IMR-90 (cell line): ENCODE results near the gene ZYG11A. TPM values are rescaled to one million over a fixed set of nuclear protein-coding genes. Genes with fewer than 3 reads are reported as not detected.

ENCODE experiments used
- ATAC-seq: fragments of 200-7000 bp; cut with Tn5 transposase; 2 replicates; pipeline ENCODE4 v1.9.1; 2020; ENCODE audit warnings: low read depth, mild to moderate bottlenecking, moderate library complexity
- BruUV-seq: library from RNA; stranded (reverse); fragments of 400-500 nt; replicated peaks from 2 replicates; lab custom pipeline; 2021; lab: Mats Ljungman, UMichigan
- CTCF ChIA-PET: fragments of 300-600 bp; formaldehyde crosslinking; extraction: SDS; loops from one replicate; lab custom pipeline; 2021; ENCODE audit warnings: antibody characterized with exemption; lab: Yijun Ruan, JAX
- POLR2A ChIA-PET: fragments of 300-600 bp; sonication (Branson Sonifier 250); formaldehyde crosslinking; loops from one replicate; lab custom pipeline; 2022; ENCODE audit warnings: antibody characterized with exemption; ENCODE audit not compliant: unreplicated experiment; lab: Charles Lee
- DNase-seq: peaks from one replicate; pipeline ENCODE4 v3.0.0; 2013
- H2AFZ ChIP-seq: replicated peaks from 2 replicates; pipeline ENCODE3; 2013; ENCODE audit warnings: low read length, mild to moderate bottlenecking; ENCODE audit not compliant: poor library complexity
- H2AK5ac ChIP-seq: 2 replicates; pipeline ENCODE4 v1.6.1; 2013; ENCODE audit warnings: low read depth, low read length, inconsistent platforms
- H2AK9ac ChIP-seq: replicated peaks from 2 replicates; pipeline ENCODE3; 2013; ENCODE audit warnings: mild to moderate bottlenecking, low read depth, low read length, moderate library complexity; ENCODE audit not compliant: poor library complexity
- H2BK120ac ChIP-seq: 2 replicates; pipeline ENCODE4 v1.6.1; 2013; ENCODE audit warnings: low read depth, low read length, inconsistent platforms
- H2BK15ac ChIP-seq: 3 replicates; pipeline ENCODE4 v1.6.1; 2013; ENCODE audit warnings: low read depth, low read length, inconsistent platforms
- H2BK20ac ChIP-seq: 2 replicates; pipeline ENCODE4 v1.6.1; 2013; ENCODE audit warnings: low read depth, mild to moderate bottlenecking, inconsistent platforms, low read length, moderate library complexity
- H2BK5ac ChIP-seq: 2 replicates; pipeline ENCODE4 v1.6.1; 2013; ENCODE audit warnings: mild to moderate bottlenecking, low read depth, low read length, inconsistent platforms; ENCODE audit not compliant: poor library complexity, severe bottlenecking
- H3K14ac ChIP-seq: replicated peaks from 2 replicates; pipeline ENCODE4 v1.6.1; 2013; ENCODE audit warnings: low read depth, low read length, inconsistent platforms
- H3K18ac ChIP-seq: 2 replicates; pipeline ENCODE4 v1.6.1; 2013; ENCODE audit warnings: low read depth, low read length, control low read depth
- H3K23ac ChIP-seq: 2 replicates; pipeline ENCODE4 v1.6.1; 2013; ENCODE audit warnings: low read depth, low read length, inconsistent platforms
- H3K27ac ChIP-seq: 2 replicates; pipeline ENCODE4 v1.5.1; 2013; ENCODE audit warnings: mild to moderate bottlenecking, control low read depth, low read length; ENCODE audit not compliant: insufficient read depth
- H3K27me3 ChIP-seq: 2 replicates; pipeline ENCODE4 v1.6.1; 2013; ENCODE audit warnings: low read length; ENCODE audit not compliant: control insufficient read depth, insufficient read depth
- H3K36me3 ChIP-seq: 2 replicates; pipeline ENCODE4 v1.6.1; 2013; ENCODE audit warnings: low read length, mixed read lengths; ENCODE audit not compliant: control insufficient read depth, insufficient read depth
- H3K4ac ChIP-seq: 2 replicates; pipeline ENCODE4 v1.6.1; 2013; ENCODE audit warnings: low read depth, low read length, inconsistent platforms
- H3K4me1 ChIP-seq: 2 replicates; pipeline ENCODE4 v1.6.1; 2013; ENCODE audit warnings: low read length, mixed read lengths; ENCODE audit not compliant: control insufficient read depth, insufficient read depth
- H3K4me2 ChIP-seq: 2 replicates; pipeline ENCODE4 v1.6.1; 2013; ENCODE audit warnings: low read depth, mild to moderate bottlenecking, control low read depth, low read length, moderate library complexity
- H3K4me3 ChIP-seq: 2 replicates; pipeline ENCODE4 v1.5.1; 2013; ENCODE audit warnings: low read depth, mild to moderate bottlenecking, control low read depth, low read length, moderate library complexity; ENCODE audit not compliant: insufficient read depth
- H3K56ac ChIP-seq: 2 replicates; pipeline ENCODE4 v1.6.1; 2013; ENCODE audit warnings: low read length, inconsistent platforms; ENCODE audit not compliant: insufficient read depth; ENCODE audit errors: extremely low read depth
- H3K79me1 ChIP-seq, 2 experiments: 2 replicates each; pipeline ENCODE4 v1.6.1; 2013; ENCODE audit warnings: low read length in 2 of 2, inconsistent platforms in 1 of 2, low read depth in 1 of 2
- H3K9ac ChIP-seq: 2 replicates; pipeline ENCODE4 v1.6.1; 2013; ENCODE audit warnings: low read depth, low read length, control low read depth
- H3K9me1 ChIP-seq: 2 replicates; pipeline ENCODE4 v1.6.1; 2013; ENCODE audit warnings: low read length, inconsistent platforms; ENCODE audit not compliant: insufficient read depth
- H3K9me3 ChIP-seq: 2 replicates; pipeline ENCODE4 v1.6.1; 2013; ENCODE audit warnings: low read length; ENCODE audit not compliant: control insufficient read depth, insufficient read depth
- H4K20me1 ChIP-seq: 2 replicates; pipeline ENCODE4 v1.6.1; 2013; ENCODE audit warnings: low read length, inconsistent platforms; ENCODE audit not compliant: insufficient read depth
- H4K5ac ChIP-seq: 2 replicates; pipeline ENCODE4 v1.6.1; 2013; ENCODE audit warnings: mild to moderate bottlenecking, low read depth, low read length, control low read depth
- H4K8ac ChIP-seq, 2 experiments: 2 replicates each; pipeline ENCODE4 v1.6.1; 2013; ENCODE audit warnings: low read depth in 2 of 2, low read length in 2 of 2, control low read depth in 1 of 2, inconsistent platforms in 1 of 2
- H4K91ac ChIP-seq: 2 replicates; pipeline ENCODE4 v1.6.1; 2013; ENCODE audit warnings: low read depth, low read length, inconsistent platforms; ENCODE audit not compliant: insufficient read depth
- CEBPB ChIP-seq: IDR thresholded peaks from 2 replicates; pipeline ENCODE4 v1.6.1; 2012; ENCODE audit warnings: low read depth, low read length, improper control_type of control experiment
- CHD1 ChIP-seq: IDR thresholded peaks from 2 replicates; pipeline ENCODE4 v1.6.1; 2012; ENCODE audit warnings: low read depth, low read length, improper control_type of control experiment
- CTCF ChIP-seq: conservative IDR thresholded peaks from 2 replicates; pipeline ENCODE4 v1.5.1; 2012; ENCODE audit warnings: mild to moderate bottlenecking, low read depth, low read length, improper control_type of control experiment
- ELK1 ChIP-seq: fragments of 150-350 bp; IDR thresholded peaks from 2 replicates; pipeline ENCODE4 v1.6.1; 2016; ENCODE audit warnings: low read depth, mild to moderate bottlenecking, low read length, moderate library complexity, borderline replicate concordance
- FOS ChIP-seq: fragments of 150-350 bp; IDR thresholded peaks from 2 replicates; pipeline ENCODE4 v1.6.1; 2016; ENCODE audit warnings: low read depth, low read length
- MAFK ChIP-seq: IDR thresholded peaks from 2 replicates; pipeline ENCODE4 v1.6.1; 2012; ENCODE audit warnings: low read depth, low read length, improper control_type of control experiment
- MAZ ChIP-seq: IDR thresholded peaks from 2 replicates; pipeline ENCODE4 v1.6.1; 2012; ENCODE audit warnings: low read depth, mild to moderate bottlenecking, low read length, improper control_type of control experiment, moderate library complexity, borderline replicate concordance
- NFE2L2 ChIP-seq: fragments of 150-350 bp; IDR thresholded peaks from 2 replicates; pipeline ENCODE4 v1.6.1; 2016; ENCODE audit warnings: low read depth, mild to moderate bottlenecking, low read length
- POLR2A ChIP-seq: IDR thresholded peaks from 2 replicates; pipeline ENCODE4 v1.6.1; 2012; ENCODE audit warnings: mild to moderate bottlenecking, low read depth, low read length
- RAD21 ChIP-seq: IDR thresholded peaks from 2 replicates; pipeline ENCODE4 v1.6.1; 2012; ENCODE audit warnings: low read length, improper control_type of control experiment
- RCOR1 ChIP-seq: IDR thresholded peaks from 2 replicates; pipeline ENCODE4 v1.6.1; 2012; ENCODE audit warnings: mild to moderate bottlenecking, low read length, improper control_type of control experiment; ENCODE audit not compliant: insufficient replicate concordance
- RFX5 ChIP-seq: IDR thresholded peaks from 2 replicates; pipeline ENCODE4 v1.8.0; 2012; ENCODE audit warnings: low read depth, mild to moderate bottlenecking, low read length, moderate library complexity
- SMC3 ChIP-seq: fragments of 150-350 bp; IDR thresholded peaks from 2 replicates; pipeline ENCODE4 v1.6.1; 2016; ENCODE audit warnings: low read depth, mild to moderate bottlenecking, antibody characterized with exemption, low read length, moderate library complexity
- USF2 ChIP-seq: fragments of 150-350 bp; IDR thresholded peaks from 2 replicates; pipeline ENCODE4 v1.6.1; 2017; ENCODE audit warnings: mild to moderate bottlenecking, antibody characterized with exemption, low read length, low read depth
- WGBS, 2 experiments: methylation state at CpG; one replicate each; pipeline versions ENCODE4 v1.1.5 to v1.1.7; 2013; ENCODE audit warnings: missing lambda C conversion rate in 2 of 2; ENCODE audit not compliant: insufficient read length in 1 of 2; ENCODE audit errors: extremely low coverage in 2 of 2; 5-methylcytosine and 5-hydroxymethylcytosine counted together
- dilution Hi-C: fragments of 300-500 bp; cut with HindIII; formaldehyde crosslinking; loops from one replicate; pipeline ENCODE4 v1.14.3; 2018; ENCODE audit warnings: low sequenced_read_pairs; ENCODE audit not compliant: unreplicated experiment
- in situ Hi-C: fragments of 300-500 bp; cut with MboI; formaldehyde crosslinking; loops from 3 replicates; pipeline ENCODE4 v1.14.3; 2019; ENCODE audit warnings: low sequenced_read_pairs, inconsistent platforms, mixed read lengths
- intact Hi-C: fragments of 100-400 bp; cut with micrococcal nuclease; formaldehyde crosslinking; loops from 2 replicates; pipeline ENCODE4 v1.10.0; 2022
- polyA plus RNA-seq, 3 experiments: library from polyadenylated mRNA; depleted of rRNA; stranded (reverse); fragments of >200 nt; gene quantifications; 2 replicates each; pipeline ENCODE4 v1.2.3, GENCODE V29; 2012; ENCODE audit warnings: low replicate concordance in 1 of 3
- total RNA-seq: library from RNA; depleted of rRNA; stranded (reverse); fragments of >200 nt; gene quantifications from 2 replicates; pipeline ENCODE4 v1.2.3, GENCODE V29; 2012

Gene ZYG11A
- total and polyA plus RNA-seq, 2 of the 4 experiments (the other 2 are of a cell fraction): 0.63 to 2.0 TPM

- TF ChIP-seq RAD21 (no peak), POLR2A (no peak), SMC3 (no peak), ELK1 (no peak), CEBPB (no peak), MAFK (no peak), RCOR1 (no peak), CTCF (no peak), RFX5 (no peak), CHD1 (no peak), MAZ (no peak), USF2 (no peak), FOS (no peak), NFE2L2 (no peak)
- H2AK9ac ChIP-seq: no peak overlapping the region
- peaks cover 3% of the 10 kb centered on the region for H3K9me1 ChIP-seq
- in situ Hi-C loops: no loop called here
- no peak overlapping the region for H3K4ac ChIP-seq
- peaks cover 1% of the 10 kb centered on the region; the same call in 1 of the 2 replicates for H3K4me1 ChIP-seq
- H2AFZ ChIP-seq: no peak overlapping the region
- BruUV-seq: no TSS peak
- no peak overlapping the region for H3K18ac ChIP-seq
- no peak overlapping the region for H4K91ac ChIP-seq
- H4K5ac ChIP-seq: no peak overlapping the region
- peaks cover 4 to 5% of the 10 kb centered on the region in 2 experiments; a peak in 2 of 4 replicates for H3K79me1 ChIP-seq
- no peaks in the 10 kb centered on the region for H4K20me1 ChIP-seq
- H3K9me3 ChIP-seq: no peaks in the 10 kb centered on the region
- H3K56ac ChIP-seq: no peak overlapping the region
- no peak overlapping the region for H2BK120ac ChIP-seq
- H2BK5ac ChIP-seq: no peak overlapping the region
- H2BK20ac ChIP-seq: no peak overlapping the region
- no peak for ATAC-seq
- no peaks in the 10 kb centered on the region for H3K36me3 ChIP-seq
- dilution Hi-C loops: no loop called here
- no peak overlapping the region for H3K4me2 ChIP-seq
- no peak overlapping the region for H3K9ac ChIP-seq
- POLR2A ChIA-PET: no interaction called here
- intact Hi-C loops: no loop called here
- H2BK15ac ChIP-seq: no peak overlapping the region; the same call in 2 of the 3 replicates
- H3K27ac ChIP-seq: peak overlapping the region; percentile 54; the same call in 1 of the 2 replicates
- WGBS, 2 experiments: no CpG with 5 or more reads among the region's 1 CpG
- peak overlapping the region; percentile 59; the same call in 1 of the 2 replicates for H3K23ac ChIP-seq
- 0 out of 2 replicates have a peak overlapping the region, but pooled peaks have one; percentile 1 for H3K14ac ChIP-seq
- H4K8ac ChIP-seq: peak overlapping the region in 1 of 2 experiments; percentile 83; a peak in 1 of 4 replicates
- no peak for DNase-seq
- CTCF ChIA-PET: interaction anchor here (1.1 to 1.5 kb wide), 2 partner anchors 8 to 12 kb away, joined by 5 read pairs; no protein-coding TSS in a partner anchor
- H3K4me3 ChIP-seq: no peak overlapping the region
- peak overlapping the region; percentile 33; the same call in 1 of the 2 replicates for H2AK5ac ChIP-seq
- no peaks in the 10 kb centered on the region for H3K27me3 ChIP-seq
Measured at GRCh38 chr1:52917581-52917980, 75.0 kb downstream of the ZYG11A start.
